Ishikawa (cell line): Measurements from ENCODE around the gene SLC5A7.

Source experiments
- CEBPB ChIP-seq: IDR thresholded peaks from 2 replicates; pipeline ENCODE4 v1.6.1; 2012
- MAX ChIP-seq: IDR thresholded peaks from 2 replicates; pipeline ENCODE4 v1.6.1; 2012
- NFIC ChIP-seq: IDR thresholded peaks from 2 replicates; pipeline ENCODE4 v1.6.1; 2012

GRCh38 chr2:108061439-108062042, 75.2 kb downstream of the SLC5A7 start:
- TF ChIP-seq MAX (no peak), CEBPB (no peak), NFIC (no peak)
